Measurements from ENCODE around the gene ATP5F1C.
"Not testable (repeated sequence)": the region's sequence is repeated elsewhere in the genome, so short reads cannot be mapped to it uniquely, and the experiment has no call there.

The ATP5F1C gene

GRCh38 chr10:7773845-7774801 is 13.9 kb upstream of the ATP5F1C start:
- DNase-seq (ENCODE audit: extremely low spot score): no peak
- TF ChIP-seq ELF4 (IDR thresholded peaks at IDR 0.05): no peak
- no peak for TF ChIP-seq HDGF (IDR thresholded peaks at IDR 0.05; ENCODE audit: borderline replicate concordance)
- TF ChIP-seq BHLHE40 (IDR thresholded peaks at IDR 0.05; ENCODE audit: borderline replicate concordance): no peak
- TF ChIP-seq TARDBP (IDR thresholded peaks at IDR 0.05): no peak
- no peak for TF ChIP-seq NFRKB (IDR thresholded peaks at IDR 0.05)
- TF ChIP-seq L3MBTL2 (conservative IDR thresholded peaks at IDR 0.05): no peak
- TF ChIP-seq SUZ12 (IDR thresholded peaks at IDR 0.05): no peak
- no peak for TF ChIP-seq SP1 (IDR thresholded peaks at IDR 0.05)
- no peak for TF ChIP-seq PKNOX1 (IDR thresholded peaks at IDR 0.05)
- no peak for TF ChIP-seq ARNT (IDR thresholded peaks at IDR 0.05)
- no peak for TF ChIP-seq LEF1 (IDR thresholded peaks at IDR 0.05; ENCODE audit: borderline replicate concordance)
- TF ChIP-seq FOXA1 (IDR thresholded peaks at IDR 0.05): no peak
- ChIA-PET POLR2A (interaction anchor here (2.0 kb wide), 1 partner anchor 14 kb away, joined by 8 read pairs; the partner anchor contains the start of genes ATP5F1C and KIN), CTCF (no interaction called here)

- CTCF ChIA-PET: interaction anchor here (0.6 to 0.7 kb wide), 2 partner anchors 9 to 253 kb away, joined by 3 to 6 read pairs; no protein-coding TSS in a partner anchor
Measured at GRCh38 chr10:7776777-7777176, 11.2 kb upstream of the ATP5F1C start.

GRCh38 chr10:7782194-7782593 is 5.8 kb upstream of the ATP5F1C start:
- POLR2A ChIA-PET; DNase-seq (ENCODE audit: extremely low spot score); CTCF ChIA-PET: not testable (repeated sequence)

More at GRCh38 chr10:7776777-7777176, 11.2 kb upstream of the ATP5F1C start:
- DNase-seq (ENCODE audit: extremely low spot score): no peak
- POLR2A ChIA-PET: interaction anchor here (1.1 kb wide), 1 partner anchor 12 kb away, joined by 4 read pairs; the partner anchor contains the start of gene ATP5F1C
- TF ChIP-seq ARNT (IDR thresholded peaks at IDR 0.05) (no peak), FOXK2 (IDR thresholded peaks at IDR 0.05) (no peak), CTBP1 (IDR thresholded peaks at IDR 0.05; ENCODE audit: borderline replicate concordance) (no peak), FOXM1 (IDR thresholded peaks at IDR 0.05; ENCODE audit: borderline replicate concordance) (no peak)

GRCh38 chr10:7786430-7786829 is 1.5 kb upstream of the ATP5F1C start:
- TF ChIP-seq CTBP1 (IDR thresholded peaks at IDR 0.05; ENCODE audit: borderline replicate concordance): no peak
- no peak for DNase-seq (ENCODE audit: extremely low spot score)
- CTCF ChIA-PET: interaction anchor here (0.6 kb wide), 1 partner anchor 9 kb away, joined by 3 read pairs; no protein-coding TSS in a partner anchor
- POLR2A ChIA-PET: no interaction called here

- TF ChIP-seq PKNOX1 (IDR thresholded peaks at IDR 0.05) (no peak), FOXA1 (IDR thresholded peaks at IDR 0.05) (no peak), NFRKB (IDR thresholded peaks at IDR 0.05) (no peak), ARNT (IDR thresholded peaks at IDR 0.05) (no peak), BHLHE40 (IDR thresholded peaks at IDR 0.05; ENCODE audit: borderline replicate concordance) (no peak), FOXK2 (IDR thresholded peaks at IDR 0.05) (no peak), TARDBP (IDR thresholded peaks at IDR 0.05) (no peak)
- ChIA-PET POLR2A (interaction anchor here (0.7 to 2.3 kb wide), 20 partner anchors 10 to 309 kb away, joined by 3 to 36 read pairs (median 4); partner anchors contain the start of gene TAF3), CTCF (no interaction called here)
- DNase-seq (ENCODE audit: extremely low spot score): no peak
Measured at GRCh38 chr10:7787150-7787856, 674 bp upstream of the ATP5F1C start.

- ChIA-PET CTCF (no interaction called here), POLR2A (interaction anchor here (1.0 to 2.3 kb wide), 14 partner anchors 8 to 262 kb away, joined by 3 to 36 read pairs (median 4); partner anchors contain the start of gene TAF3)
- DNase-seq (ENCODE audit: extremely low spot score): peak; percentile 17
- TF ChIP-seq ARNT (IDR thresholded peaks at IDR 0.05) (no peak), CTBP1 (IDR thresholded peaks at IDR 0.05; ENCODE audit: borderline replicate concordance) (no peak), SP1 (IDR thresholded peaks at IDR 0.05) (no peak), SUZ12 (IDR thresholded peaks at IDR 0.05) (no peak), LEF1 (IDR thresholded peaks at IDR 0.05; ENCODE audit: borderline replicate concordance) (no peak), L3MBTL2 (conservative IDR thresholded peaks at IDR 0.05) (no peak), PKNOX1 (IDR thresholded peaks at IDR 0.05) (no peak), HDGF (IDR thresholded peaks at IDR 0.05; ENCODE audit: borderline replicate concordance) (no peak), ELF4 (IDR thresholded peaks at IDR 0.05) (no peak), FOXM1 (IDR thresholded peaks at IDR 0.05; ENCODE audit: borderline replicate concordance) (no peak), FOXA1 (IDR thresholded peaks at IDR 0.05) (no peak), NFRKB (IDR thresholded peaks at IDR 0.05) (no peak)
Measured at GRCh38 chr10:7788639-7789286, 786 bp downstream of the ATP5F1C start.
